Upper lobe of right lung (tissue), 1 donor: ENCODE results near the gene SREBF1. TPM values are rescaled to one million over a fixed set of nuclear protein-coding genes. Genes with fewer than 3 reads are reported as not detected.
A peak's percentile ranks its signal among the peaks of the same experiment; 100 is the strongest.

Experiments used
- ATAC-seq: fragments of 200-7000 bp; cut with Tn5 transposase; one replicate; pipeline ENCODE4 v1.9.1; 2020; ENCODE audit warnings: mild to moderate bottlenecking, moderate library complexity
- DNase-seq: peaks from one replicate; pipeline ENCODE4 v3.0.0-alpha.2; 2020
- H3K27ac ChIP-seq: fragments of 200-600 bp; one replicate; pipeline ENCODE4 v1.8.0; 2022
- H3K27me3 ChIP-seq: fragments of 200-600 bp; one replicate; pipeline ENCODE4 v1.8.0; 2022; ENCODE audit warnings: mild to moderate bottlenecking
- H3K36me3 ChIP-seq: fragments of 200-600 bp; one replicate; pipeline ENCODE4 v1.8.0; 2022
- H3K4me1 ChIP-seq: fragments of 200-600 bp; one replicate; pipeline ENCODE4 v1.8.0; 2022
- H3K4me3 ChIP-seq: fragments of 200-600 bp; one replicate; pipeline ENCODE4 v1.8.0; 2022; ENCODE audit warnings: mild to moderate bottlenecking
- H3K9me3 ChIP-seq: fragments of 200-600 bp; one replicate; pipeline ENCODE4 v1.8.0; 2022
- intact Hi-C: fragments of 100-400 bp; cut with DNase I; formaldehyde crosslinking; loops from one replicate; pipeline ENCODE4 v1.11.0; 2022
- total RNA-seq: library from RNA; stranded (reverse); fragmentation: NEBNext Ultra II Directional; extraction: Animal tissue kit (Norgen Biotek cat#: 25700); gene quantifications from one replicate; pipeline ENCODE4 v1.2.1, GENCODE V29; 2021
- TF ChIP-seq, protein P1 (sequence below): fragments of 200-600 bp; IDR thresholded peaks from one replicate; pipeline ENCODE4 v1.8.0; 2022; ENCODE audit warnings: antibody characterized with exemption
- donor health status: DM: no; HTN: yes; CAD: no; lungs with severe emphysema.

The SREBF1 gene
- total RNA-seq, 1 donor from 2014 or later = 80.8 TPM

DNA sequence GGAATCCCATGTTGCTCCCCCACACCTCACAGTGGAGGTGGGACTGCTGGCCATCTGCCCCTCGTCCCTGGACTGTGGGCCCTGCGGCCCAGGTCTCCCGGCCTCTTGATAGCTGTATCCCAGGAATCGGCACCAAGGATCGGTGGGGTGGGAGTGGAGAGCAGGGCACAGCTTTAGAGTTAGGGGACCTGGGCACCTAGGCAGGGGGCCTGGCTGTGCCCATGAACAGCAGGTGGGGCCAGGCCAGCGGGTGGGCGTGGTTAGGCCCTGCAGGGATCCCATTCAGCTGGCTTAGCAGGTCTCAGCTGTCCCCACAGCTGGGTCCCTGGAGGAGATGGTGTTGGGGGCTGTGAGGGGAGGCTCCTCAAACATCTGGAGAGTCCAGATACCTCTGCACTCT is 49.2 kb downstream of the SREBF1 start:
- no peak overlapping the region for H3K27ac ChIP-seq
- TF ChIP-seq, protein P1, sequence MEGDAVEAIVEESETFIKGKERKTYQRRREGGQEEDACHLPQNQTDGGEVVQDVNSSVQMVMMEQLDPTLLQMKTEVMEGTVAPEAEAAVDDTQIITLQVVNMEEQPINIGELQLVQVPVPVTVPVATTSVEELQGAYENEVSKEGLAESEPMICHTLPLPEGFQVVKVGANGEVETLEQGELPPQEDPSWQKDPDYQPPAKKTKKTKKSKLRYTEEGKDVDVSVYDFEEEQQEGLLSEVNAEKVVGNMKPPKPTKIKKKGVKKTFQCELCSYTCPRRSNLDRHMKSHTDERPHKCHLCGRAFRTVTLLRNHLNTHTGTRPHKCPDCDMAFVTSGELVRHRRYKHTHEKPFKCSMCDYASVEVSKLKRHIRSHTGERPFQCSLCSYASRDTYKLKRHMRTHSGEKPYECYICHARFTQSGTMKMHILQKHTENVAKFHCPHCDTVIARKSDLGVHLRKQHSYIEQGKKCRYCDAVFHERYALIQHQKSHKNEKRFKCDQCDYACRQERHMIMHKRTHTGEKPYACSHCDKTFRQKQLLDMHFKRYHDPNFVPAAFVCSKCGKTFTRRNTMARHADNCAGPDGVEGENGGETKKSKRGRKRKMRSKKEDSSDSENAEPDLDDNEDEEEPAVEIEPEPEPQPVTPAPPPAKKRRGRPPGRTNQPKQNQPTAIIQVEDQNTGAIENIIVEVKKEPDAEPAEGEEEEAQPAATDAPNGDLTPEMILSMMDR = no peak
- peaks cover 25% of the 10 kb centered on the region for H3K4me1 ChIP-seq
- no peak for DNase-seq
- intact Hi-C loops = no loop called here
- H3K36me3 ChIP-seq = no peaks in the 10 kb centered on the region
- no peaks in the 10 kb centered on the region for H3K27me3 ChIP-seq
- no peak for ATAC-seq
- H3K4me3 ChIP-seq = no peak overlapping the region
- no peaks in the 10 kb centered on the region for H3K9me3 ChIP-seq

DNA sequence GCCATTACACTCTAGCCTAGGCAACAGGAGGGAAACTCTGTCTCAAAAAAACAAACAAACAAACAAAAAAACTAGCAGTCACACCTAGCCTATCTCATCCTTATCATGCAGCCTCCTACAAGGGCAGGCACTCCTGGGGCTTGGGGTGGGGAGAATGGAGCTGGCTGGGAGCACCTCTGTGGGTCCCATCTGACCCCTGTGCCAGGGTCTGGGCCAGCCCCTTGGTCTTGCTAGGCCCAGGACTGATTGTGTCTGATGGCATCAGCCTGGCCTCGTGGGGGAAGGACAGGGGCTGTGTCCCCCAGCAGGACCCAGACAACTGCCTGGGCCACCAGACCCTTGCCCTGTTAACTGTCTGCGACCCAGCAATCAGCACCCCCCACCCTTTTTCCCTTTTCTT is 49.8 kb downstream of the SREBF1 start:
- Histone ChIP-seq H3K4me1 (peaks cover 21% of the 10 kb centered on the region), H3K9me3 (no peaks in the 10 kb centered on the region), H3K27ac (no peak overlapping the region), H3K36me3 (no peaks in the 10 kb centered on the region), H3K27me3 (no peaks in the 10 kb centered on the region), H3K4me3 (no peak overlapping the region)
- intact Hi-C loops = no loop called here
- TF ChIP-seq, protein P1 = no peak
- ATAC-seq (no peak), DNase-seq (no peak)

DNA sequence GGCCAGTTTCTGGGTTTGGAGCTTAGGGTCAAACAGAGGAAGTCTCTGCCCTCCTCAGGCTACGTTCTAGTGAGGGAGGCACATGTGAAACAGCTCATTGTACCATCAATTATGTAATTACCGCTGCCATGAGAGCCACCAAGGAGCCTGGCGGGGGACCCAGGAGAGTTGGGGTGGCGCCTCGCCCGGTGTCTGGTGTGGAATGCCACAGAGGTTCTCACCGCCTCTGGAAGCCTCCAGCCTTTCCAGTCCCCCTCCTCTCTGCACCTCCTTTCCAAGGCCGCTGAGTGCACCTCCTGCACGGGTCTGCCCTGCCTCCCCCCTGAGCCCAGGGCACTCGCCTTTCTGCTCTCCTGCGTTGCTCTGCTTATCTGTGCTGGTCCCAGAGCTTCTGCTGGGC is 51.4 kb downstream of the SREBF1 start:
- H3K27ac ChIP-seq = no peak overlapping the region
- no peaks in the 10 kb centered on the region for H3K36me3 ChIP-seq
- TF ChIP-seq, protein P1 = no peak
- intact Hi-C loops = no loop called here
- H3K4me3 ChIP-seq = no peak overlapping the region
- no peaks in the 10 kb centered on the region for H3K9me3 ChIP-seq
- no peak for ATAC-seq
- no peak for DNase-seq
- no peaks in the 10 kb centered on the region for H3K27me3 ChIP-seq
- peaks cover 37% of the 10 kb centered on the region for H3K4me1 ChIP-seq

DNA sequence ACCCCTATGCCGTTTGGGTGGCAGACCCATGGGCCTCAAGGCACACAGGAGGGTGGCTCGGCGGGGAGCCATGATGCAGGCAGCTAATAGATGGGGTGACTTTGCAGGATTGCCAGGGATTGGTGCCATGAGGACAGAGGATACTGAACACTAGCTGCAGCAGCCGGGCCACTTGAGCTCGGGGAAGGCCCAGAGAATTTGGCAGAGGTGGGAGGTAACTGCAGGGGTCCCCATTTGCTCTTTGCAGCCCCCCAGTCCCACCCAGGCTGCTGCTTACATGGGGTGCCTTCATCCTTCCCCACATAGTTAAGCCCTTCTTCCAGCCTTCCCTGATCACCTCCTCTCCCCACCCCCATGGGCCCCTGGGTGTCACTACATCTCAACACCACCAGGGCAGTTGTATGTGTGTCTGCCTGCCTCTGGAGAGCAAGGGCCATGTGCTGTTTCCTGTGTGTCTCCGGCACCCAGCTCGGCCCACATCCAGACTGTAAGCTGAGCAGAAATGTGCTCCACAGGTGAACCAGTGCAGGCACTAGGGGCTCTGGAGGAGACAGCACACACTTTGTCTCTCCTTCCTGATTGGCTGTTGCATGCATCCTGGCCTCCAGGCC is 52.0 kb downstream of the SREBF1 start:
- Histone ChIP-seq H3K9me3 (no peaks in the 10 kb centered on the region), H3K36me3 (no peaks in the 10 kb centered on the region), H3K27me3 (no peaks in the 10 kb centered on the region), H3K4me3 (no peak overlapping the region), H3K27ac (no peak overlapping the region), H3K4me1 (peaks cover 38% of the 10 kb centered on the region)
- TF ChIP-seq, protein P1 = no peak
- no peak for ATAC-seq
- intact Hi-C loops = no loop called here
- DNase-seq = no peak

DNA sequence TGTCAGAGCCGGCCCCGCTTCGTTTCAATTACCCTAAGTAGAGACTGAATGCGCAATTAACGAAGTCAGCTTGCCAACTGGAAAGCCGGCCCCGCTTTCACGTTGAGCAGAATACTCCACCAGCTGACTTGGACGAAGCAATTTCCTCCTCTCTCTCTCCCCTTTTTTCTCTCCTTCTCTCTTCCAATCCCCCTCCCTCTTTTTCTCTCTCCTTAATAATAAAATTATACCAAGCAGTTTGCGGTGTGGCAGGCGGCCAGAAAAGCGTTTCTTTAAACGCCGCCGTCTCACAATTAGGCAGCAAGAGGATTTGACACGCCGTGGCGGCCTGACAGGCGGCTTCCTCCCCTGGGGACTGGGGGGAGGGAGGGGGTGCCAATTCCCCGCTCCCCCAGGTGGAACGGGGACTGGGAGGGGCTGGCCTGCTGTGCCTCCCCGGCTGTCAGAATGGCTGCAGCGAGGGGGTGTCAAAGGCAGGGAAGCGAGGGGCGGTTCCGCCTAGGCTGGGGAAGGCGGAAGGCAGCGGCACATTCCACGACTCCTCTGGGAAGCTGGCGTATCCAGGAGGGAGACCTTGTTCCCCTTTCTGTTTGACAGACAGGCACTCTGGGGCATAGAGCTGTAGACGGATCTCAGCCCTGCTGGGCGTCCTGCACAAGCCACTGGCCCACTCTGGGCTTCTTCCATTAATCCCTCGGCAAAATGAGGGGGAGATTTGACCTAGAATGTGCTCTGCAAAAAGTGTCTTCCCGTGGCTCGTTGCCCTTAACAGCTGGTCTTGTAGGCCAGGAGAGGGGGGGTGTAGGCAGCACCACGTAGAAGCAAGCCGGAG is 52.7 kb downstream of the SREBF1 start:
- no peak for DNase-seq
- peak overlapping the region; percentile 14 for H3K27ac ChIP-seq

More for the DNA sequence above, 52.7 kb downstream of the SREBF1 start:
- Histone ChIP-seq H3K4me1 (peaks cover 42% of the 10 kb centered on the region), H3K27me3 (no peaks in the 10 kb centered on the region), H3K9me3 (no peaks in the 10 kb centered on the region), H3K4me3 (peak overlapping the region; percentile 55), H3K36me3 (no peaks in the 10 kb centered on the region)
- peak; percentile 8 for ATAC-seq
- TF ChIP-seq, protein P1 = no peak
- intact Hi-C loops = no loop called here
